Measurements from ENCODE around the gene GRM3.

DNA sequence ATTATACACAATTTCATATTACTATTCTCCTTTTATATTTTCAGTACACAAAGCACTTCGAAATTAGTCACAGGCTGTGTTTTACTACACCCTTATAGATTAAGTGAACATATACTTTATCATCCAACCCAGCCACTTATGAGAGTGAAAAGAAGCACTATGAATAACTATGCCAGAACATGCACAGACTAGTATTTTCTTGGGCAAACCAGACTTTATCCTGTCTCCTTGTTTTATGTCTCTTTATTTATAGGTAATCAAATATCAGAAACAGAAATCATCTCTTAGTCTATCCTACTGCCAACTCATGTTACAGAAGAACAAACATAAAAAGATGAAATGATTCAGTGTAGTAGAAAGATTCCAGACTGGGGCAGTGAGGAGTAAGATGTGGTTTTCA, 171.8 kb downstream of the GRM3 start:
- TF ChIP-seq POLR2A (IDR thresholded peaks at IDR 0.05) = no peak
- TF ChIP-seq, protein P1, sequence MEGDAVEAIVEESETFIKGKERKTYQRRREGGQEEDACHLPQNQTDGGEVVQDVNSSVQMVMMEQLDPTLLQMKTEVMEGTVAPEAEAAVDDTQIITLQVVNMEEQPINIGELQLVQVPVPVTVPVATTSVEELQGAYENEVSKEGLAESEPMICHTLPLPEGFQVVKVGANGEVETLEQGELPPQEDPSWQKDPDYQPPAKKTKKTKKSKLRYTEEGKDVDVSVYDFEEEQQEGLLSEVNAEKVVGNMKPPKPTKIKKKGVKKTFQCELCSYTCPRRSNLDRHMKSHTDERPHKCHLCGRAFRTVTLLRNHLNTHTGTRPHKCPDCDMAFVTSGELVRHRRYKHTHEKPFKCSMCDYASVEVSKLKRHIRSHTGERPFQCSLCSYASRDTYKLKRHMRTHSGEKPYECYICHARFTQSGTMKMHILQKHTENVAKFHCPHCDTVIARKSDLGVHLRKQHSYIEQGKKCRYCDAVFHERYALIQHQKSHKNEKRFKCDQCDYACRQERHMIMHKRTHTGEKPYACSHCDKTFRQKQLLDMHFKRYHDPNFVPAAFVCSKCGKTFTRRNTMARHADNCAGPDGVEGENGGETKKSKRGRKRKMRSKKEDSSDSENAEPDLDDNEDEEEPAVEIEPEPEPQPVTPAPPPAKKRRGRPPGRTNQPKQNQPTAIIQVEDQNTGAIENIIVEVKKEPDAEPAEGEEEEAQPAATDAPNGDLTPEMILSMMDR (IDR thresholded peaks at IDR 0.05) = no peak

Data from thyroid gland (tissue), 4 donors.